Measurements from ENCODE around the gene IP6K1.

DNA sequence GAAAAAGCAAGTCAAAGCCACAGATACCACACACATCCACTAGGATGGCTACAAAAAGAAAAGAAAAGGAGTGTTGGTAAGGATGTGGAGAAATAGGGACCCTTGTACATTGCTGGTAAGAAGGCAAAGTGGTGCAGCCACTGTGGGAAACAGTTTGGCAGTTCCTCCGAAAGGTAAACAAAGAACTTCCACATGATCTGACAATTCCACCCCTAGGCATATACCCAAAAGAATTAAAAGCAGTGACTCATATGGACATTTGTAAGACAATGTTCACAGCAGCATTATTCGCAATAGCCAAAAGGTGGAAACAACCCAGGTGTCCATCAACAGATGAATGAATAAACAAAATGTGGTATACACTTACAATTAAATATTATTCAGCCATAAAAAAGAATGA is 40.4 kb downstream of the IP6K1 start:
- TF ChIP-seq GATA3 (IDR thresholded peaks at IDR 0.05; ENCODE audit: low read depth, low read length): no peak
- no peak for TF ChIP-seq GATA2 (IDR thresholded peaks at IDR 0.05; ENCODE audit: low read depth, low read length)
